PC-3 (cell line): ENCODE results near the gene CREG2.

ENCODE experiments used
- EZH2 ChIP-seq: fragments of 300-600 bp; sonication (generic); IDR thresholded peaks from one replicate; pipeline ENCODE4 v1.6.1; 2017; ENCODE audit warnings: antibody characterized with exemption, mild to moderate bottlenecking, low read length; ENCODE audit not compliant: unreplicated experiment
- EZH2phosphoT487 ChIP-seq: fragments of 300-600 bp; sonication (generic); IDR thresholded peaks from 2 replicates; pipeline ENCODE4 v1.6.1; 2018; ENCODE audit warnings: mild to moderate bottlenecking, antibody characterized with exemption, low read length, borderline replicate concordance
- TF ChIP-seq, protein P1 (sequence below): fragments of 300-600 bp; sonication (generic); conservative IDR thresholded peaks from 2 replicates; pipeline ENCODE4 v1.5.1; 2017; ENCODE audit warnings: antibody characterized with exemption, low read depth, mild to moderate bottlenecking, low read length

DNA sequence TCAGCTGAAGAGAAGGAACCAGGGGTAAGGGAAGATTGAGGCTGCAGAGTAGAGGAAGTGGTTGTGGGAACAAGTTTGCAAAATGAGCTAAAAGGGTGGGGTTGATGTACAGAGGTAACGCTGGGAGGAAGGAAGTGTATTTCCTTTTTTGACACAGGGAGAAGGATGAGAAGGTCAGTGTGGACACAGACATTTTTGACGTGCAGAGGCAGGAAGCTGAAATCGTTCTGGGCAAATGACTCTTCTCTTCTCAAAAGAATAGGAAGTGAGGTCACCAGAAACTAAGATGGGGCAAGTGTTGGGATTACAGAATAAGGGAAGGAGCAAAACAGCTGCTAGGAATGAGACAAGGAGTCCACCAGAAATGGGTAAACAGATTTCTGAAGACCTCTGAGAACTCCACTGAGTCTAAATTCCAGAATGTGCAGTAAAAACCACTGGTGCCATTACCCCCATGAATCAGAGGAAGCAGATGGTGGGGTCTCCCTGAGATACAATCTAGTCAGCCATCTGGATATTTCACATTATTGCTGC, 58.8 kb downstream of the CREG2 start:
- TF ChIP-seq, protein P1, sequence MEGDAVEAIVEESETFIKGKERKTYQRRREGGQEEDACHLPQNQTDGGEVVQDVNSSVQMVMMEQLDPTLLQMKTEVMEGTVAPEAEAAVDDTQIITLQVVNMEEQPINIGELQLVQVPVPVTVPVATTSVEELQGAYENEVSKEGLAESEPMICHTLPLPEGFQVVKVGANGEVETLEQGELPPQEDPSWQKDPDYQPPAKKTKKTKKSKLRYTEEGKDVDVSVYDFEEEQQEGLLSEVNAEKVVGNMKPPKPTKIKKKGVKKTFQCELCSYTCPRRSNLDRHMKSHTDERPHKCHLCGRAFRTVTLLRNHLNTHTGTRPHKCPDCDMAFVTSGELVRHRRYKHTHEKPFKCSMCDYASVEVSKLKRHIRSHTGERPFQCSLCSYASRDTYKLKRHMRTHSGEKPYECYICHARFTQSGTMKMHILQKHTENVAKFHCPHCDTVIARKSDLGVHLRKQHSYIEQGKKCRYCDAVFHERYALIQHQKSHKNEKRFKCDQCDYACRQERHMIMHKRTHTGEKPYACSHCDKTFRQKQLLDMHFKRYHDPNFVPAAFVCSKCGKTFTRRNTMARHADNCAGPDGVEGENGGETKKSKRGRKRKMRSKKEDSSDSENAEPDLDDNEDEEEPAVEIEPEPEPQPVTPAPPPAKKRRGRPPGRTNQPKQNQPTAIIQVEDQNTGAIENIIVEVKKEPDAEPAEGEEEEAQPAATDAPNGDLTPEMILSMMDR = no peak
- TF ChIP-seq EZH2phosphoT487 (no peak), EZH2 (no peak)
